ENCODE results near the gene ARHGAP25.

ARHGAP25 gene, protein sequence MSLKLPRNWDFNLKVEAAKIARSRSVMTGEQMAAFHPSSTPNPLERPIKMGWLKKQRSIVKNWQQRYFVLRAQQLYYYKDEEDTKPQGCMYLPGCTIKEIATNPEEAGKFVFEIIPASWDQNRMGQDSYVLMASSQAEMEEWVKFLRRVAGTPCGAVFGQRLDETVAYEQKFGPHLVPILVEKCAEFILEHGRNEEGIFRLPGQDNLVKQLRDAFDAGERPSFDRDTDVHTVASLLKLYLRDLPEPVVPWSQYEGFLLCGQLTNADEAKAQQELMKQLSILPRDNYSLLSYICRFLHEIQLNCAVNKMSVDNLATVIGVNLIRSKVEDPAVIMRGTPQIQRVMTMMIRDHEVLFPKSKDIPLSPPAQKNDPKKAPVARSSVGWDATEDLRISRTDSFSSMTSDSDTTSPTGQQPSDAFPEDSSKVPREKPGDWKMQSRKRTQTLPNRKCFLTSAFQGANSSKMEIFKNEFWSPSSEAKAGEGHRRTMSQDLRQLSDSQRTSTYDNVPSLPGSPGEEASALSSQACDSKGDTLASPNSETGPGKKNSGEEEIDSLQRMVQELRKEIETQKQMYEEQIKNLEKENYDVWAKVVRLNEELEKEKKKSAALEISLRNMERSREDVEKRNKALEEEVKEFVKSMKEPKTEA

DNA sequence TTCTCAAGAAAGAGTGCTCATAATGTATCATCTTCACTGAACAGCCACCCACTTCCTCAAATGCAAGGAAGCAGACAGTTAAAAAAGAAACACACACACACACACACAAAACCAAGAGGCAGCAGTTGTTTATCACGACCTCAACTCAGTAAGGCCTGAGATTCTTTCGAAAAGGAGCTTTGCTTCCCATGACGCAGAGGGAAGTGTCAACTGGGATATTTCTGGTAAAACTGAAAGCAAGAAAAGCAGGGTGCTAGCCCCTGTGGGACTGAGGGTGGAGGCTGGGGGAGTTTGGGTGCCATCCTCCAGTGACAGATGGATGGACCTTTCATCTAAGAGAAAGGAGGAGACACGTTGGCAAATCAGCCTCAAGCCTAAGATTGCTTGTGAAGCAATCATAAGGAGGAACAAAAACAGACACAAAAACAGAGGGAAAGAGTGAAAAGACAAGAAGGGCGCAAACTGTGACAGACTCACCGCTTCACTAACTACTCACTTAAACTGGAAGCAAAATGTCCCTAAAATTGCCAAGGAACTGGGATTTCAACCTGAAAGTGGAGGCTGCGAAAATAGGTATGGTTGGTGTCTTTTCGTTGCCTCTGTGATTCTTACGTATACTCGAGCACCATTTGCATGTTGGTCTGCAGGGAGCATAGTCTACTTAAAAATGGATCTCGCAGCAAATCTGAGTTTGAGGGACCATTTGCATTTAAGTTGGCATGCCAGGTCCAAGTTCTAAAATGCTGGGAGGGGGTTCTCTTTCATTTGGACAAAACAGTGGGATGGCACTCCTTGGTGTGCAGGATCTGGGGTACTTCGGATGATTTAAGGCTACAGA is at the start of gene ARHGAP25:
ARHGAP25 (plus strand) TSS at position 124 of the 838 bp plus-strand sequence; CDS start at position 513, 389 bp downstream.
- peak; percentile 70 for DNase-seq (ENCODE audit: low spot score)

DNA sequence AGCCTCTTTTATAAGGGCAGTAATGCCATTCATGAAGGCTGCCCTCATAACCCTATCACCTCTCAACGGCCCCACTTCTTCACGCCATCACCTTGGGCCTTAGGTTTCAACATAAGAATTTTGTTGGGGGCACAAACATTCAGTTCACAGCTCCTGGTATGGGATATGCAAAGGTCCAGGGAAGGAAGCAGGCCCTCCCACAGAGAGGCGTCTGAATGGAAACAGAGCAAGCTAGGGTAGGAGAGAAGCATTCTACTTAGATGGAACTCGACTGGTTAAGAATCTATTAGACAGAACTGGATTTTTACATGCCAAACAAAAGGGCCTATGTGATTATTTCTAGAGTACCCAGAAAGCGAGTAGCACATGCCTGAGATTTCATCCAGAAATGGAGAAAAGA is 48.4 kb upstream of the ARHGAP25 start:
- DNase-seq (ENCODE audit: low spot score) = no peak

- no peak for DNase-seq (ENCODE audit: low spot score)
Measured at GRCh38 chr2:68687018-68687417, 47.6 kb upstream of the ARHGAP25 start.

DNA sequence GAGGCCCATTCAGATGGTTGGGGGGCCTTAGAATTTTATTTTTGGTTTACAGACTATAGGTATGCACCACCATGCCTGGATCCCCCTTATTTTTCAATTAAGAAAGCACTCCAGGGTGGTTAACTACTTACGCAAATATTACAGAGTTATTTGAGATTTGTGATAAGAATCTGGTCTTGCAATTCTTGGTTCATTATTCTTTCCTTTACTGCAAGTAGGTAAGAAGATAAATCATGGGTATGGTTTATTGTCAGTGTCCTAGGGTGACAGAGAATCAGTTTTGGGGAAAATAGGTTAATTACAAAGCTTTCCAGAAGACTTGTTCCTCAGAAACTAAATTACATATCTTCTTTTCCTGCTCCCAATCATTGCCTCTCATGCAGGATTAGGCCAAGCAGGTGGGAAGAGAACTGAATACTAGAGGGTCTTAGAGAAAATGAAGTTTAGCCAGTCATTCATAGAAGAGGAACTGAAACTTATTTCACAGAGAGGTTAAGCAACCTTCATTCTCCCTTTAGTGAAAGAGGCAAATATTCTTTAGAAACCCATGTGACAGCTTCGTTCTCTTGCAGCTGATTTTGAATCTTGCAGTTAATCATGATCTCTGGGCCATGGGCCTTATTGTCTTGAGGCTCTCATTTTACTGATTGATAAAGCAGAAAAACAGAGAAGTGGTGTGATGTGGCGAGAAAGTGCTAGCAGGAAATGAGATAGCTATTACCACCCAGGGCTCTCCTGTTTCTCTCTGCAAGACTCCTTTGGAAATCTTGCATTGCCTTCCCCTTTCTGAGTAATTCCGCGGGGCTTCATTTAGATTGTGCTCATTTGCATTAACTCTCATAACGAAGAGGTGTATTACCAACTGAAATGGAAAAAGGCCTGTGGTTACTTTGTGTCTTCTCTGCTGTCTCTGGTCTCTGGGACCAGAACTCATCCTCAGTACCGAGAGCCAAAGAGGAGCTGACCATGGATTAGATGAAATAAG is 44.8 kb upstream of the ARHGAP25 start:
- DNase-seq (ENCODE audit: low spot score) = peak; percentile 87

DNA sequence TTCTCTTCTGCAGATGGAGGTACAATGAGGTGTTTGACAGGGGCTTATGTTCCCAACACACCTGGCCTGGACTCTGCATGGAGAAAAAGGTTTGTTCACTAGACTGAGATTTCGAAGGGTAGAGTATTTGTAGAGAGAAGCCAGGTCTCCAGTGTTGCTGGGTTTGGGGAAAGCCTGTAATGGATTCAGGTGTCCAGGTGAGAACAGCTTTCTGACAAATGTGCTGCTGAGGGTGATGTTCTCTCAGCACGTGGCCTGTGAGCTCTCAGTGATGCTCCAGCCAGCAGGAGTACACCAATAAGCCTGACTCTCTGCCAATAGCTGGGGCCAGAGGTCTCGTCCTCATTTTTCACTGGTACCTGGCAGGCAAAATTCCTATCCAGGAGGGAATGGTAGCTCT is 43.8 kb upstream of the ARHGAP25 start:
- DNase-seq (ENCODE audit: low spot score) = no peak

- DNase-seq (ENCODE audit: low spot score) = no peak
Measured at GRCh38 chr2:68692511-68692910, 42.1 kb upstream of the ARHGAP25 start.

- no peak for DNase-seq (ENCODE audit: low spot score)
Measured at GRCh38 chr2:68693951-68694350, 40.7 kb upstream of the ARHGAP25 start.

DNA sequence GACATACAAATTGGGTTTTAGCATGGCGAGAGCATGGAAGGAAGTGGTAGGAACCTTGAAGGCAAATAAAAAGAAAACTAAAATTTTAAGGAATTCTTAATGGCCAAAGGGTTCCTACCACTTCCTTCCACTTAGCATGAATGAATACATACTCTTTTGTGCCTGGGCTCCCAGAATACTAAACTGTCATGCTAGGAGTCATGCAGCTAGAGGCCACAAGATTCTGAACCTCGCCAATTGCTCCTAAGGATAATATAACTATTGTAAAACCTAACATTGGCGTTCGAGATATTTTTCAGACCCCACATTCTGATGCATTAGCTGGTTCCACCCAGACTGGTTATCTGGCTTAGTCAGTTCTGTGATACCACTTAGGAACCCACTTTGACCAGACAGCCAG is 38.6 kb upstream of the ARHGAP25 start:
- no peak for DNase-seq (ENCODE audit: low spot score)

GRCh38 chr2:68696554-68696953 is 38.1 kb upstream of the ARHGAP25 start:
- no peak for DNase-seq (ENCODE audit: low spot score)

DNA sequence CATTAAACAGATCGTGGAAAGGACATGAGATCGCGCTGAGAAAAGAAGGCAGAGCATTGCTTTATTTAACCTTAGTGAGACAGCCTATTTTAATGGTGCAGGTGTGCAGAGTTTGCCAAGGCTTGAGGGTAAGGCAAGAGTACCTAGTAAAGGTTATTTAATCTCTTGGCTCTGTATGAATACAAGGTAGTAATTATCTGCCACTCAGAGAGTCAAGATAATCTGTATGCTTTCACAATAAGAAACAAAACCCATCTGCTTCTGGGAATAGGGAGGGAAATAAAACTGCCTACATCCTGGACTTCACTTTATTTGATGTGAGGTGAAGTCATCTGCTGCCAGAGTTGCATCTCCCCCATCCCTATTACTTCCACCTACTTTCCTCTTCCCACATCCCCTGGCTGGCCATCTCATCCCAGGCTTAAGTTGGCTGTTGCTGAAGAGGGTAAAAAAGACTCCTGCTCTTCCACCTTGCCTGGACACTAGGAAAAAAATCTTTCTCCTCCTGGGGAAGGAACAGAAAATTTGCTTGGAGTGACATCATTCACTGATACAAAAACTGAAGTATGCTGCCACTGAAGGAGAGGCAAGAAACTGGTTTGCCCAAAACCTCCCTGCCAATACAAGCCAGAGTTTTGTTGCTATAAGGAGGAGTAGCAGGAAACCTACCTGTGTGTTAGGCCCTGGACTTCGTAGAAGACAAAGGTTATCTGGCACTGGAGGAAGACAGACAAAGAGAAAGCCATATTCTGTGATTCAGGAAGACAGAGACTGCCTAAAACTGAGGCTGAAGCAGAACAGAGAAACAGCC is 35.8 kb upstream of the ARHGAP25 start:
- DNase-seq (ENCODE audit: low spot score) = no peak

DNA sequence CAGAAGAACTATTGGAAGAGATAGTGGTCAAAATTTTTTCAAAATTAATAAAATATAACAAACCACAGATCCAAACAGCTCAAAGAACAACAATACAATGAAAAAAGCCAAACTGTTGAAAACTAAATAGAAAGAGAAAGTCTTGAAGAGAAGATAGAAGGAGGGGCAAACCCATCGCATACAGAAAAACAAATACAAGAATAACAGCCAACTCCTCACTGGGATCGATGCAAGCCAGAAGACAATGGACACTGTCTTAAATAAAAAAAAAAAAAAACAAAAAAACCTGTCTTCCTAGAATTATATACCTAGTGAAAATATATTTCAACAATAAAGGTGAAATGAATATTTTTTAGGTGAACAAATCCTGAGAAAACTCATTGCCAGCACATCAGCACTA is 34.1 kb upstream of the ARHGAP25 start:
- no peak for DNase-seq (ENCODE audit: low spot score)

DNA sequence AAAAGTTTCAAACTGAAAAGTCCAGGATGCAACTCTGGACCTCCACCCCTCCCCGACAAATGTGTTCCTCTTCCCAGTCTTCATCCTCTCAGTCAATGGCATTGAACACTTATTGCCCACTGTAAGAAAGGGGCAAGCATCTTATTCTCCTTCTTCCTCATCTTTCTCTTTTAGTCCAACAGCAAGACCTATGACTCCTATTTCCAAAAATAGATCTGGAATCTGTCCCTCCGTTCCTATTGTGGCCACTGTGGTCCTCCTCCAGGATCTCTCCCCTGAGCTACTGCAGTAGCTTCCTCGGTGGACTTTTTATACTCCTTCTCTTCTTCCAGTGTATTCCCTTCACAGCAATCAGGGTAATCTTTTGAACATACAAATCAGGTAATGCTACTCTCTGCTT is 28.0 kb upstream of the ARHGAP25 start:
- no peak for DNase-seq (ENCODE audit: low spot score)

DNA sequence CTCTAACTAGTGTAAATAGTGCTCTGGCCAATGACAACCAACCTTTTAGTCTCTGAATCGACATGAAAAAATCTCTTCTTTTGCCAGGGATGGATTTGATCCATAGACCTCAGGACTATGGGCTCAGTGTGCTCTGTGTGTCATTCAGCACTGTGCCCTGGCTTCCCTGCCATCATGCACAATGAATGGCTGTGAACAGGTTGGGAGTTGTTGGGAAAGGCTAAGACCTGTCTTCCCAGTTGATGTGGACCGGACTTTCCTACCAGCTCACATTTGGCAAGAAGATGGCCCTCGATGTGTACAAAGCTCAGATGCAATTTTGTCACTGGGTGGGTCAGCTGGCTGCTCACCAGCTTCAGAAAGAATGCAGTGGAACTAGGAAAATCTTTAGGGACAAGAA is 26.0 kb upstream of the ARHGAP25 start:
- no peak for DNase-seq (ENCODE audit: low spot score)

- peak; percentile 54 for DNase-seq (ENCODE audit: low spot score)
Measured at GRCh38 chr2:68709421-68709911, 25.1 kb upstream of the ARHGAP25 start.

GRCh38 chr2:68710336-68710735 is 24.3 kb upstream of the ARHGAP25 start:
- no peak for DNase-seq (ENCODE audit: low spot score)

GRCh38 chr2:68710756-68711155 is 23.9 kb upstream of the ARHGAP25 start:
- no peak for DNase-seq (ENCODE audit: low spot score)

DNA sequence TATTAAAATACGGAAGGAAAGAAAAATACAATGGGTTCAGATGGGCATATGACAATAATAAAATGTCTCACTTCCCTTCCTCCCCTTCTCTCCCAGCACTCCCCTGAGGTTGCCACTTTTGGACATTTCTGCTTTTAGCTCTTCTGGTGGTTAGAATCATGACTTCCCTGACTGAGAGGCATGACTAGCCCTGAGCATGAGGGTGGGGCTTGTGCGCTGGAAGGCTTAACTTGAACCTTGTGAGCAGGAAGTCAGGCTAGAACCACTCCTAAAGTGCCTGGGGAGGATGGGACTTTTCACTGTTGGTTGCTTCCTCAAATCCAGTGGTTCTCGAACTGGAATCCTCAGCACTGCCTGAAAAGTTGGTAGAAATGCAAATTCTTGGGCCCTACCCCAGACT is 19.7 kb upstream of the ARHGAP25 start:
- peak; percentile 68 for DNase-seq (ENCODE audit: low spot score)

DNA sequence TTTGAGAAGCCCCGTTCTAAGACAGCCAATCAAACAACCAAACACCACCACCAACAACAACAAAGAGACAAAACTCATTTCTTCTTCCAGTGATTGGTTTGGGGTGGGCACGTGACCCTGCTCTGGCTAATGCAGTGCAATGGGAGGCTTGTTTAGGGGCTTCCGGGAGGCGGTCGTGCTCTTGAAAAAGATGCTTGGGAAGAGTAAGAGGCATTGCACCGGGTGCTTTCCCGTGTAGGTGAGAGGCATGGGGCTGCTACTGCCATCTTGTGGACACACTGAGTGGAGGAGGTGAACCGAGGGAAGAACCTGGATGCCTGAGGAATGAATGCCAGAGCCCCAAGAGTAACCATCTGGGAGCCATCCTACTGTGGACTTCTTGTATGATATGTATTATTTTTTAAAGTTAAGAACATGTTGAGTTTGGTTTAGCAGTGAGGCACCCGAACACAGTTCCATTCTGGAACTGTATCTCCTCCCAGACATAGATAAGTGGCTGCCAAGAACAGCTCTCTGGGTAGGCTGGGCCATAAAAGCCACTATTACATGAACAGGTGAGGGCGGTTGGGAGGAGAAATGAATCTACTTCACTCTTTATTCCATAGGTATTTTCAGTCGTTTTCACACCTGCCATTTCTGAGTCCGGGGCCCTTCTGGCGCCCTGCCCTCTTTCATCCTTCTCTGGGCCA is 19.1 kb upstream of the ARHGAP25 start:
- DNase-seq (ENCODE audit: low spot score) = peak; percentile 94

GRCh38 chr2:68716604-68717304 is 17.9 kb upstream of the ARHGAP25 start:
- DNase-seq (ENCODE audit: low spot score) = no peak
